Measurements from ENCODE around the gene MAP3K6.

DNA sequence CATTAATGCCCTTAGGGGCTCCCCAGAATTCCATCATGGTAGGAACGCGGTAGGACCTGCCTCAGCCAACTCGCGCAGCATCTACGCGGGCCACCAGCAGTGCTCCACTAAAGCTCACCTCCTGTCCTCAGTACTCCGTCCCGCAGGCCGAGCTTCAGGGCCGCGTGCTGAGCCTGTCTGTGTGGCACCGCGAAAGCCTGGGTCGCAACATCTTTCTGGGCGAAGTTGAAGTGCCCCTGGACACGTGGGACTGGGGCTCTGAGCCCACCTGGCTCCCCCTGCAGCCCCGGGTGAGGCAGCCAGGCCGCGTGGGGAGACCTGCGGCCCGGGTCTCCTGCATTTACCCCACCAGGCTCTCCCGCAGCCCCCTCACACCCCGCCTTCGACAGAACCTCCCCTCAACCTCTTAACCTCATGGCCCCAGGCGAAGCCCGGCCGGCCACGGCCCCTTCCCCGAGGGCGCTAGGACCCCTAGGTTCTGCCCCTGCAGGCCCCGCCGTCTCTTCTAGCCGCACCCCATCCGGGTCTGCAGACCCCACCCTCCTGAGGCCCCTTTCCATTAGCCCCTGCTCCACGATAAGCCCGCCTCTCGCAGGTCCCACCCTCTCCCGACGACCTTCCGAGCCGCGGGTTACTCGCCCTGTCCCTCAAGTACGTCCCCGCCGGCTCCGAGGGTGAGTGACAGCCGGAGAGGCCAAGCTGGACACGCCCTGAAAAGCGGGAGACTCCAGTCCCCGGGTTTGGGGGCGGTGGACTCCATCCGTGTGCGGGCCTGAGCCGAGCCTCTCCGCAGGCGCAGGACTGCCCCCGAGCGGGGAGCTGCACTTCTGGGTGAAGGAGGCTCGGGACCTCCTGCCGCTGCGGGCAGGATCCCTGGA is 15.9 kb downstream of the MAP3K6 start:
- TF ChIP-seq, protein P1, sequence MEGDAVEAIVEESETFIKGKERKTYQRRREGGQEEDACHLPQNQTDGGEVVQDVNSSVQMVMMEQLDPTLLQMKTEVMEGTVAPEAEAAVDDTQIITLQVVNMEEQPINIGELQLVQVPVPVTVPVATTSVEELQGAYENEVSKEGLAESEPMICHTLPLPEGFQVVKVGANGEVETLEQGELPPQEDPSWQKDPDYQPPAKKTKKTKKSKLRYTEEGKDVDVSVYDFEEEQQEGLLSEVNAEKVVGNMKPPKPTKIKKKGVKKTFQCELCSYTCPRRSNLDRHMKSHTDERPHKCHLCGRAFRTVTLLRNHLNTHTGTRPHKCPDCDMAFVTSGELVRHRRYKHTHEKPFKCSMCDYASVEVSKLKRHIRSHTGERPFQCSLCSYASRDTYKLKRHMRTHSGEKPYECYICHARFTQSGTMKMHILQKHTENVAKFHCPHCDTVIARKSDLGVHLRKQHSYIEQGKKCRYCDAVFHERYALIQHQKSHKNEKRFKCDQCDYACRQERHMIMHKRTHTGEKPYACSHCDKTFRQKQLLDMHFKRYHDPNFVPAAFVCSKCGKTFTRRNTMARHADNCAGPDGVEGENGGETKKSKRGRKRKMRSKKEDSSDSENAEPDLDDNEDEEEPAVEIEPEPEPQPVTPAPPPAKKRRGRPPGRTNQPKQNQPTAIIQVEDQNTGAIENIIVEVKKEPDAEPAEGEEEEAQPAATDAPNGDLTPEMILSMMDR (IDR thresholded peaks at IDR 0.05; ENCODE audit: low read depth, low read length), result no peak
- TF ChIP-seq POLR2A (IDR thresholded peaks at IDR 0.05; ENCODE audit: extremely low read depth, insufficient read length) (no peak), MYC (IDR thresholded peaks at IDR 0.05; ENCODE audit: low read depth, low read length) (no peak)
